ENCODE data around the gene PARD3.

Gene PARD3

GRCh38 chr10:34627741-34628140 lies 187.4 kb downstream of the PARD3 start:
- DNase-seq (ENCODE audit: low spot score) = no peak
- CTCF ChIA-PET = no interaction called here
- TF ChIP-seq CTCF (conservative IDR thresholded peaks at IDR 0.05; ENCODE audit: low read depth) = no peak
- POLR2A ChIA-PET (ENCODE audit: low non-redundant PET) = interaction anchor here (0.5 kb wide), 1 partner anchor 395 kb away, joined by 3 read pairs; no protein-coding TSS in a partner anchor
- no peak overlapping the region for H3K27ac ChIP-seq

- DNase-seq (ENCODE audit: low spot score) = no peak
- H3K27ac ChIP-seq = peak overlapping the region; percentile 25; the same call in 1 of the 2 replicates
- ChIA-PET CTCF (interaction anchor here (0.6 kb wide), 1 partner anchor 678 kb away, joined by 3 read pairs; no protein-coding TSS in a partner anchor), POLR2A (ENCODE audit: low non-redundant PET) (no interaction called here)
- no peak for TF ChIP-seq CTCF (conservative IDR thresholded peaks at IDR 0.05; ENCODE audit: low read depth)
Observed at GRCh38 chr10:34627331-34627730, 187.8 kb downstream of the PARD3 start.

GRCh38 chr10:34626158-34626880 lies 188.8 kb downstream of the PARD3 start:
- no peak for DNase-seq (ENCODE audit: low spot score)
- H3K27ac ChIP-seq = no peak overlapping the region
- TF ChIP-seq CTCF (conservative IDR thresholded peaks at IDR 0.05; ENCODE audit: low read depth) = no peak
- POLR2A ChIA-PET (ENCODE audit: low non-redundant PET) = no interaction called here
- CTCF ChIA-PET = interaction anchor here (0.6 kb wide), 1 partner anchor 677 kb away, joined by 3 read pairs; no protein-coding TSS in a partner anchor

GRCh38 chr10:34624323-34625153 lies 190.6 kb downstream of the PARD3 start:
- H3K27ac ChIP-seq = no peak overlapping the region
- ChIA-PET CTCF (interaction anchor here (0.6 to 0.7 kb wide), 2 partner anchors 13 to 87 kb away, joined by 3 read pairs; no protein-coding TSS in a partner anchor), POLR2A (ENCODE audit: low non-redundant PET) (no interaction called here)
- DNase-seq (ENCODE audit: low spot score) = no peak
- no peak for TF ChIP-seq CTCF (conservative IDR thresholded peaks at IDR 0.05; ENCODE audit: low read depth)

- no peak for DNase-seq (ENCODE audit: low spot score)
- H3K27ac ChIP-seq = no peak overlapping the region
- ChIA-PET POLR2A (ENCODE audit: low non-redundant PET) (no interaction called here), CTCF (no interaction called here)
- TF ChIP-seq CTCF (conservative IDR thresholded peaks at IDR 0.05; ENCODE audit: low read depth) = no peak
Observed at GRCh38 chr10:34622945-34623344, 192.2 kb downstream of the PARD3 start.

- no peak for DNase-seq (ENCODE audit: low spot score)
- ChIA-PET CTCF (no interaction called here), POLR2A (ENCODE audit: low non-redundant PET) (no interaction called here)
- no peak for TF ChIP-seq CTCF (conservative IDR thresholded peaks at IDR 0.05; ENCODE audit: low read depth)
- H3K27ac ChIP-seq = no peak overlapping the region
Observed at GRCh38 chr10:34618611-34619010, 196.5 kb downstream of the PARD3 start.

All from RWPE1 (cell line).